ENCODE results near the gene CMSS1. TPM values are rescaled to one million over a fixed set of nuclear protein-coding genes. Genes with fewer than 3 reads are reported as not detected.

The CMSS1 gene
- total RNA-seq, 1 donor from 2014 or later: 56.3 TPM

- no peaks in the 10 kb centered on the region for H3K27me3 ChIP-seq
- Mint-ChIP-seq H3K4me3 (no peak overlapping the region), H3K27ac (no peak overlapping the region), H3K4me1 (no peaks in the 10 kb centered on the region), H3K36me3 (no peaks in the 10 kb centered on the region), H3K9me3 (no peaks in the 10 kb centered on the region), H3K27me3 (ENCODE audit: insufficient read depth, low read depth) (no peaks in the 10 kb centered on the region)
- TF ChIP-seq EZH2phosphoT487 (IDR thresholded peaks at IDR 0.05) (no peak), CTCF (IDR thresholded peaks at IDR 0.05) (no peak), EZH2 (IDR thresholded peaks at IDR 0.05) (no peak)
- no peak for DNase-seq (ENCODE audit: low spot score)
- H2AFZ ChIP-seq (replicated peaks): no peak overlapping the region
- peaks cover 26% of the 10 kb centered on the region for H3K79me2 ChIP-seq (ENCODE audit: low read depth)
- no peak overlapping the region for H3K4me3 ChIP-seq
- no peak overlapping the region for H3K4me2 ChIP-seq
- H3K4me1 ChIP-seq: peaks cover 9% of the 10 kb centered on the region
- H3K9me3 ChIP-seq (ENCODE audit: low read depth): no peaks in the 10 kb centered on the region
- no peak overlapping the region for H3K9ac ChIP-seq
- H3K36me3 ChIP-seq: no peaks in the 10 kb centered on the region
- no peak overlapping the region for H3K27ac ChIP-seq
- no peaks in the 10 kb centered on the region for H4K20me1 ChIP-seq (ENCODE audit: low read depth)
- peaks cover 3% of the 10 kb centered on the region for H3F3A ChIP-seq (ENCODE audit: low read depth)
These were observed 37.2 kb downstream of the CMSS1 start for GRCh38 chr3:99854756-99855298.

- Histone ChIP-seq H3K9me3 (ENCODE audit: low read depth) (no peaks in the 10 kb centered on the region), H3K4me1 (no peaks in the 10 kb centered on the region), H3K36me3 (no peaks in the 10 kb centered on the region), H3K27me3 (no peaks in the 10 kb centered on the region), H3K27ac (no peak overlapping the region), H4K20me1 (ENCODE audit: low read depth) (no peaks in the 10 kb centered on the region), H3K79me2 (ENCODE audit: low read depth) (peaks cover 16% of the 10 kb centered on the region), H3F3A (ENCODE audit: low read depth) (no peaks in the 10 kb centered on the region), H2AFZ (replicated peaks) (no peak overlapping the region), H3K4me3 (no peak overlapping the region), H3K9ac (no peak overlapping the region), H3K4me2 (no peak overlapping the region)
- TF ChIP-seq EZH2phosphoT487 (IDR thresholded peaks at IDR 0.05): no peak
- no peak for TF ChIP-seq CTCF (IDR thresholded peaks at IDR 0.05)
- TF ChIP-seq EZH2 (IDR thresholded peaks at IDR 0.05): no peak
- Mint-ChIP-seq H3K4me3 (no peak overlapping the region), H3K4me1 (no peaks in the 10 kb centered on the region), H3K27me3 (ENCODE audit: insufficient read depth, low read depth) (no peaks in the 10 kb centered on the region), H3K27ac (no peak overlapping the region), H3K9me3 (no peaks in the 10 kb centered on the region), H3K36me3 (no peaks in the 10 kb centered on the region)
- DNase-seq (ENCODE audit: low spot score): no peak
These were observed 38.2 kb downstream of the CMSS1 start for GRCh38 chr3:99855900-99856299.

GRCh38 chr3:99856437-99857220 is 39.0 kb downstream of the CMSS1 start:
- Histone ChIP-seq H3K4me3 (no peak overlapping the region), H3K36me3 (no peaks in the 10 kb centered on the region), H3K27me3 (no peaks in the 10 kb centered on the region), H3K4me2 (no peak overlapping the region), H3K79me2 (ENCODE audit: low read depth) (peaks cover 13% of the 10 kb centered on the region), H2AFZ (replicated peaks) (no peak overlapping the region), H3K9ac (no peak overlapping the region), H3K27ac (no peak overlapping the region), H3F3A (ENCODE audit: low read depth) (no peaks in the 10 kb centered on the region), H3K9me3 (ENCODE audit: low read depth) (no peaks in the 10 kb centered on the region), H3K4me1 (no peaks in the 10 kb centered on the region), H4K20me1 (ENCODE audit: low read depth) (no peaks in the 10 kb centered on the region)
- Mint-ChIP-seq H3K4me1 (no peaks in the 10 kb centered on the region), H3K4me3 (no peak overlapping the region), H3K9me3 (no peaks in the 10 kb centered on the region), H3K36me3 (no peaks in the 10 kb centered on the region), H3K27ac (no peak overlapping the region), H3K27me3 (ENCODE audit: insufficient read depth, low read depth) (peaks cover 2% of the 10 kb centered on the region)
- TF ChIP-seq EZH2 (IDR thresholded peaks at IDR 0.05) (no peak), EZH2phosphoT487 (IDR thresholded peaks at IDR 0.05) (no peak), CTCF (IDR thresholded peaks at IDR 0.05) (no peak)
- DNase-seq (ENCODE audit: low spot score): no peak

All from neural progenitor cell (in vitro differentiated cells).